Measurements from ENCODE around the gene LKAAEAR1.

- TF ChIP-seq, protein P1, sequence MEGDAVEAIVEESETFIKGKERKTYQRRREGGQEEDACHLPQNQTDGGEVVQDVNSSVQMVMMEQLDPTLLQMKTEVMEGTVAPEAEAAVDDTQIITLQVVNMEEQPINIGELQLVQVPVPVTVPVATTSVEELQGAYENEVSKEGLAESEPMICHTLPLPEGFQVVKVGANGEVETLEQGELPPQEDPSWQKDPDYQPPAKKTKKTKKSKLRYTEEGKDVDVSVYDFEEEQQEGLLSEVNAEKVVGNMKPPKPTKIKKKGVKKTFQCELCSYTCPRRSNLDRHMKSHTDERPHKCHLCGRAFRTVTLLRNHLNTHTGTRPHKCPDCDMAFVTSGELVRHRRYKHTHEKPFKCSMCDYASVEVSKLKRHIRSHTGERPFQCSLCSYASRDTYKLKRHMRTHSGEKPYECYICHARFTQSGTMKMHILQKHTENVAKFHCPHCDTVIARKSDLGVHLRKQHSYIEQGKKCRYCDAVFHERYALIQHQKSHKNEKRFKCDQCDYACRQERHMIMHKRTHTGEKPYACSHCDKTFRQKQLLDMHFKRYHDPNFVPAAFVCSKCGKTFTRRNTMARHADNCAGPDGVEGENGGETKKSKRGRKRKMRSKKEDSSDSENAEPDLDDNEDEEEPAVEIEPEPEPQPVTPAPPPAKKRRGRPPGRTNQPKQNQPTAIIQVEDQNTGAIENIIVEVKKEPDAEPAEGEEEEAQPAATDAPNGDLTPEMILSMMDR (IDR thresholded peaks at IDR 0.05) = no peak
- TF ChIP-seq POLR2A (IDR thresholded peaks at IDR 0.05) (no peak), POLR2AphosphoS5 (IDR thresholded peaks at IDR 0.05) (no peak), EP300 (IDR thresholded peaks at IDR 0.05) (no peak)
Observed at GRCh38 chr20:64043768-64044167, 40.4 kb downstream of the LKAAEAR1 start.
